A673 (cell line): ENCODE results near the gene TMC1.

Experiments
- CTCF ChIP-seq: fragments of 300-800, 200-600 bp; sonication (generic); conservative IDR thresholded peaks from 2 replicates; pipeline ENCODE4 v1.5.1; 2017; ENCODE audit warnings: low read depth, mild to moderate bottlenecking, antibody characterized with exemption, low read length, moderate library complexity, mixed read lengths
- EZH2 ChIP-seq: fragments of 200-600 bp; sonication (generic); IDR thresholded peaks from 2 replicates; pipeline ENCODE4 v1.6.1; 2017; ENCODE audit warnings: borderline replicate concordance, low read depth, mild to moderate bottlenecking, mixed read lengths, antibody characterized with exemption, low read length; ENCODE audit not compliant: poor library complexity, severe bottlenecking

- no peak for TF ChIP-seq EZH2
- no peak for TF ChIP-seq CTCF
Measured at GRCh38 chr9:72857624-72857996, 336.2 kb downstream of the TMC1 start.
